ENCODE results near the gene ACKR2.

ACKR2 gene

DNA sequence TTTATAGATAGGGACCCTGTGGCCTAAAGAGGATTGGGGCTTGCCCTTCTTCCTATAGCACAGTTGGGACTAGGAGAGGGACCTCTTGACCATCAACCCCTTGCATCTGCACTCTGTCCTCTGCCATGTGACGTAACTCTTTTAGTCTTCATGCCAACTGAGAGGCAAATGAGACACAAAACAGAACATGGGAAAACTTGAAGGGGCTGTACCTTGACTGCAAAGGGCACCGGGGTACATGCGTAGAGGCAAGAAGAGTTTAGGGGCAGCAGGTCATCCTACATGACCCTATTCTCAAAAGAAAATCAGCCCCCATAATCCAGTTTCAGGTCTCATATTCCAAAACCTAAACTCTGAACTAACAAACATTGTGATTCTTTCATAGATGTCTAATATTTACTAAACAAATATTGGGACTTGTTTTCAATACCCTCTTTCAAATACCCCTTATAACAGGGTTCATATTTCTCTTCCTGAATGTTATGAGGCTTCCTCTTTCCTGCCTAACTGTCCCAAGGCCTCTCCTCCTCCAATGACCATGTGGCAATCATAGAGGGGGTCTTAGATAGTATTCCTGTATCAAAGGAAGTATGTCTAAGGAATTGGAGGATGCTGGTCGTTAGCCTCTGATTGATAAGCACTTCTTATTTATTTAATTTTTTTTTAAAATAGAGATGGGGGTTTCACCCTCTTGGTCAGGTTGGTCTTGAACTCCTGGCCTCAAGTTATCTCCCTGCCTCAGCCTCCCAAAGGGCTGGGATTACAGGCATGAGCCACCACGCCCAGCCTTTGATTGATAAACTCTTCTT lies 20.6 kb downstream of the ACKR2 start:
- no peak for DNase-seq (ENCODE audit: low spot score)

DNA sequence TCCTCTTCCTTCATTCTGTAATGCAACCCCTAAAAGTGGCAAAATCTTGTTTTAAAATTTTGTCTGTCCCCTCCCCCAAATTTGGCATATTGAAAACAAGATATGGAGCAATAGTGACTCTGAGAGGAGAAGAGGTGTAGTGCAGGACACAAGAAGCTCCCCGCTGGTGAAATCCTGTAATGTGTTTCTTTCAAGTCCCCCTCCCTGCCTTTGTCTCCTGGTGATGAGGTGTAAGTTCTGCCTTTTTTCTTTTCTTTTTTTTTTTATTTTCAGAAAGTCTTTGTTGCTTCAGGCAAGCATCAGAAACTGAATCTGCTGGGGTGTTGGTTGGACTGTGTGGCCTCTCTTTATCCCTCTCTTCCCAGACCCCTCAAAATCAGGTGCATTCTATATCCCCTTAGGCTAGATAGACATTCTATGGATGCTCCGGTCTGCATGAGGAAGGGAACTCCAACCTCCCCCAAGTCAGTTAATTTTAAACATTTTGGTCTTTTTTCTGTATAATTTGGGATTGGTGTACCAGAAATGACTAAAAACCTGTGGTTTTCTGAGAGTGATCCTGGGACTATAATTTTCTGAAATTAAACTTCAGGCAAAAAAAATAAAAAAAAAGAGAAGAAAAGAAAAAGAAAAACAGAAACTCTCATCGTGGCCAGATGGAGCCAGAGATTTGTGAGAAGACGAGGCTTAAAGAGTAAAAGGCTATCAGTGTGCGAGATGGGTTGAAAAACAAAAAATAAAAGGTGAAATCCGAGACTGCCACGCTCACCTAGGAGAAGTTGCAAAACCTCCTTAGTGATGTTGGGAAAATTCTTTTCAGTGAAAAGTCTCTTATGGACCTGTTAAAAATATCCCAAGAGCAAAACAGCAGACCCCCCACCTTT lies 21.4 kb downstream of the ACKR2 start:
- peak; percentile 27 for DNase-seq (ENCODE audit: low spot score)

DNA sequence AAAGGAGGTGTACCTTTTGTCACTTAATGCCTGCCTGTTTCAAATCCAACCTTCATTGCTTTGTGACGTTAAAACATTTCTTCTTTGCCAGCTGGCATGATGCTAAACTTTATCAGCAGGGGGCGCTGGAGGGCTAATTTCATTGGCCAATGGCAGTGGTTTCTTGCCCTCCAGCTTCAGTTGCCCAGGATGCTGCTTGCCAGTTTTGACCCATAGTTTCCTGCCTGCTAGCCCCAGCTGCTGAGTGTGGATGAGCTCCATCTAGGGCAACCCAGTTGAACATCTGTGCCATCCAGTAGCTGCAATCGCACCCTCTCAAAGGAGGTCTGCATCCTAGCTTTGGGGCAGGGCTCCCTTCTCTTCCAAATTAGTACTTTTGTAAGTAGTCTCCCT lies 22.1 kb downstream of the ACKR2 start:
- peak; percentile 43 for DNase-seq (ENCODE audit: low spot score)

DNA sequence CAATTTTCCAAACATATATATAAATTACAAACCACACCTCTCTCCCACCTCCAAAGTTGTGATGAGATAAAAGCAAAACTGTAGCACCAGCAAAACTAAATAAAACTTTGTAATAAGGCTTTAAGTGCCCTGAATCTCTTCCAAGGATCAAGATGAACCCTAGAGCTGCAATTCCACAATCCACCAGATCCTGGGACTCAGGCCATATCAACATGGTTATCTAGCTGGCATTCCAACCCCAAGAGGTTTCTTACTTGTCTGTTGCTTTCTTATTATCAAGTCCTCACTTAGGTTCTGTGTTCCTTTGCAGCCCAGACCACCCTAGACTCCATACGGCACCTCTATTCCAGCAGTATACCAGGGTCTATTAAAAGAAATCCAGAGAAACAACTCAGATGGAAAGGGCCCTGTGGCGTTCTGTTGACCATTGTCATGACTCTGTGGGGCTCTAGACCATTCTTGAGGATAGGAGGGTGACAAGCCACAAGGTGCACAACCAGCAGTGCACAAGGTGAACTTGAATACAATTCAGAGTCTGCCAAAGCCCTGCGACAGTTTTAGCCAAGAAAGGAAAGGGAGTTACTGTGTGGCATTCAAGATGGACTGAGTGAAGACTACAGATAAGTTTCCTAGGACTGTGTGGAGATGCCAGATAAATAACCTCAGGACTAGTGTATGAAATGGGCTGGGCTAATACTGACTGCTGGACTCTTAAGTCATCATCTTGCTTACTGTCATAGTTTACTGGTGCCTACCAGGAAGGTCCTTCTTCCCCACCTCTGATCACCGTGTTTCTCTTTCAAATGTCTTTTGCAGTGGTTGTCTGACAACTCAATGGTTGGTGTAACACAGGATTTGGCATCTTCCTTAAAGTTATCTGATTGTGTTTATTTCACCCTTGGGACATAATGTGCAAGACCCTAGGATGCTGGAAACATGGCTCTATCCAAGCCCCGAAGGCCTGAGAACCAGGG lies 27.2 kb downstream of the ACKR2 start:
- no peak for DNase-seq (ENCODE audit: low spot score)

DNA sequence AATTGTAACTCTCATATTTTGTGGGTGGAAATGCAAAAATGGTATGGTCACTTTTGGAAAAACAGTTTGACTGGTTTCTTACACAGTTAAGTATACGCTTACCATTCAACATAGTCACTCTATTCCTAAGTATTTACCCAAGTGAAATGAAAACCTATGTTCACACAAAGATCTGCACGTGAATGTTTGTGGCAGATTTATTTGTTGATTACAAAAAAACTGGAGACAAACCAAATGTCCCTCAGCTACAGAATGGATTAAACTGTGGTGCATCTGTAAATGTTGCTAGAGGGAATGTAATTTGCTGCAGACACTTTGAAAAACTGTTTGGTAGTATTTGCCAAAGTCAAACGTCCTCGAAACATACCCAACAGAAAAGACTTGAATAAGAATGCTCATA lies 29.3 kb downstream of the ACKR2 start:
- no peak for DNase-seq (ENCODE audit: low spot score)

DNA sequence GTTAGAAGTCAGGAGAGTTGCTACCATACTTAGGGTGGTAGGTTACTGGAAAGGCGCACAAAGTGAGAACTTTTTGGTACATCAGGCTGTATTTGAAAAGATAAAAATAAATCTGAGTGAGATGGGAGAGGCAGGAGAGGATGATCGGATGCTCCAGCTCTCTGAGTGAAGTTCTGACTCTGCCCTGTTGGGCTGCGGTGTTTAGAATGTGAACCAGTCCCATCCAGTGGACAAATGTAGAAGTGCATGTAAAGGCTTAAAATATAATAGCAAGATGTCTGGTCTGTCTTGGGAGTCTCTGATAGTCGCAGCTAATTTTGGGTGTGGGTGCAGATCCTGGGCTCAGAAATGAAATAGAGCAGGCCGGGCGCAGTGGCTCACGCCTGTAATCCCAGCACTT lies 30.4 kb downstream of the ACKR2 start:
- peak; percentile 68 for DNase-seq (ENCODE audit: low spot score)

DNA sequence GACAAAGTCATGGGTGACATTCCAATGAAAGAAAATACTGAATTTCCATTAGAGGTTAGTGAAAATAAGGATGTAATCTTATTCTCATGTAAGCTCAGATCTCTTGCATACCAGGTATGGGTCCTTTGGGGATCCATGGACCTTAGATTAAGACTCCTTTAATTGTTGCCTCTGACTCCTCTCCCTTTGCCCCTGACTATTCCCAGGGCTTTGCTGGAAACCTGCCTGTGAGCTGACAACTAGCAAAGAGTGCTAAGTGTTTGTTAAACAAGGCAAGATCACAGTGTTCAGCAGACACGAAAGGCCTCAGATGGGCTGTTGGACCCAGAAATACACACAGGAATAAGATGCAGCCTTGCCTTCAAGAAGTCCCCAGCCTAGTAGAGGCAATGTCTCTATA lies 32.1 kb downstream of the ACKR2 start:
- no peak for DNase-seq (ENCODE audit: low spot score)

DNA sequence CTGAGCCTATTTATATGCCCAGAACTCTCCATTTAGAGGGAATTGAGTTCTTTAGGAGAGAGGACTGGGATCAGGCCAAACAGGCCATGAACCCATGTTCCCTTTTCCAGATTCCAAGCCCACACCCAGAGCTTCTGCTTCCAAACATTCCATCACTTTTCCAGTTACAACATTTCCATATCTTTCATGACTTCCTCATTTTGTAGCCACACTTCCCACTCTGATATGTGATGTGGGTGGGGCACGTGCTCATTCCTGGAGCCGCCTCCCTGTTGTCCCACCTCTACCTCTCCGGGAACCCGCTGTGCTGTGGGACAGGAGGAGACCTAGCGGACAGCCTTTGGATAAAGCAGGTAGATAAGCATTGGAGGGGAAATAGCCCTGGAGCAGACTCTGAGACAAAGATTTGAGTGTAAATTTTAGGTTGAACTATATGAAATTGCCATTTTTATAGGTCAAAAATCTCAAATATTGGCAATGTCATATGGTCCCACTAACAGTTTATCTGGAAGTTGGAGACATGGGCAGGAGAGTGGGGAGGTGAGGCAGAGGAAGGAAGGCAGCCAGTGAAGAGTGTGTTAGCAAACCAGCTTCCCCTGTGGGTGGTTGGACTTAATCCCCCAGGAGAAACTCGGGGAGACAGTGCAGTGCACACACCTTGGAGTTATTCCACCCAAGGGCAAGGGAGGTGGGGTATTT lies 34.6 kb downstream of the ACKR2 start:
- no peak for DNase-seq (ENCODE audit: low spot score)

DNA sequence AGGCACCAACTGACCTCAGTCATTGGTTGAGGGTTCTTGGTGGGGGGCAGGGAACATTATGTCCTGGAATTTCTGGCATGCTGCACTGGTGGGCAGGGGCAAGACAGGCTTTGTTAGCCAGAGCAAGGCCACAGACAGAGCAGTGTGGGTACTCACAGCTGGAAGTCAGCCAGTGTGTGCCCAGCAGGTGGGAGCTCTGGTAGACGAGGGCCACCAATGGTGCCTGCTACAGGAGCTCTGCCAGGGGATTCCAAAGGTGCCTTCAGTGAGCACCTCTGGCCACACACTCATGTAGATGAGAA lies 35.1 kb downstream of the ACKR2 start:
- no peak for DNase-seq (ENCODE audit: low spot score)

DNA sequence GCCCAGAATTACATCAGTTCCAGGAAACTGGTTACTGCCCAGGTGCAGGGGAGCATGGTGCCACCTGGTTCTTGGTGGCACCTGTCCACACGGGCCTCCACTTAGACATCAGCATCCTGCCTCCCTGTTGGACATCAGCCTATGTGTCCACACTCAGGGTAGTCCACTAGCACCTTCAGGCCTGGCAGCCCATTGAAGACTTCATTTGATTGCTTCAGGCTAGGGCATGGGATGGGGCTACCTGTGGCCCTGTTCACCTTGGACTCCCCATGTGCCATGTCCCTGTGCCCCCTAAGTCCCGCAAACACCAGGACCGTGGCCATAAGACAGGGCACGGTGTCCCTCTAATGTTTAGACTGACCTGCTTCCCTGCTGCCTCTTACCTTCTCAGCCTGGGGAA lies 35.6 kb downstream of the ACKR2 start:
- no peak for DNase-seq (ENCODE audit: low spot score)

DNA sequence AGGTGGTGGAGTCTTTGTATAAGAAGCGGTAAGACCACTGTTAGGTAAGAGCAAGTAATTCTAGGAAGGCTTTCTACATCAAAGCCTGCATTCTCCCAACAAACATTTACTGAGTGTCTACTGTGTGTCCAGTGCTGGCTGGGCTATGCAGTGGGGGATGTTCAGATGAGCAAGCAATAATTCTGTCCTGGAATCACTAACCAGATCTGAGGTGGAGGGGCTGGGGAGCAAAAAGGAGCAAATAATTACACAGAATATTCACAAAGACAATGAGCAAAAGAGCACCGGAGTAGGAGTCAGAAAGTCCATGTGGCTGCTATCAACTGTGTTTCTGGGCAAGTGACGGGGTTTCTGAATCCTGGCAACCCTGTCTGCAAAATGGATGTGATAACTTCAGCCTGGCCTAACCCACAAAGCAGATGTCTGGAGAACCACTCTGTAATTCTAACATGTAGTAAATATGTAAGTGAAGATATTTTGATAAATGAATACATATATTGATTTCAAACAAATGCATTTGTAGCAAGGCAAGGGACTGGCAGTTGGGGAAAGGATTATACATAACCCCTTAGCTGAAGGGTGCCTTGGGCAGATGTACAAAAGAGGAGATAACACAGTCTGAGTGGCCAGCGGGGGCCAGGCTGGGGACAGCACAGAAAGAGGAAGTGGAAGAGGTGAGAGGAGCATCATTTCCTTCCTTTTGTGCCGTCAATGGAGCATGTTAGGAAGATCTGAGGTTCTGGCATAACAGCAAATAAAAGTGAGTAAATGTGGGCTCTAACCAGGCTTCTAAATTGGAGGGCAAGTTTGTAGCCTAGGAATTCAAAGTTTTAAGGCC lies 37.7 kb downstream of the ACKR2 start:
- no peak for DNase-seq (ENCODE audit: low spot score)

DNA sequence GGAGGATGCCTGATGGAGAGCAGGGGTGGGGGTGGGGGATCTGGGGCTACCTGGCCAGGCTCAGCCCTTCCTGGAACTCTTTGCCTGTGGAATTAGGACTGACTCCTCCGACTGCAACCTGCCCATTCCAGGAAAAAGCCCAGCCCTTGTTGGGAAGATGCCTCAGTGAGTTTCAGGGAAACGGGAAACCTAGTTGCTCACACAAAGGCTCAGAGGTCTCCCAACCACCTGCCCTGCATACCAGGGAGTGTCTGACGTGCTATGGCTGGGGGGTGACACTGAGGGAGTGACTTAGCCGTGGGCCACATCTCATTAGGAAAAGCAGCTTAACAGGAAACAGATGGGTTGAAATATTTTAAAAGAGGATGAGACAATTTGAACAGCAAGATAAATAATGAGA lies 38.5 kb downstream of the ACKR2 start:
- DNase-seq (ENCODE audit: low spot score) = no peak

DNA sequence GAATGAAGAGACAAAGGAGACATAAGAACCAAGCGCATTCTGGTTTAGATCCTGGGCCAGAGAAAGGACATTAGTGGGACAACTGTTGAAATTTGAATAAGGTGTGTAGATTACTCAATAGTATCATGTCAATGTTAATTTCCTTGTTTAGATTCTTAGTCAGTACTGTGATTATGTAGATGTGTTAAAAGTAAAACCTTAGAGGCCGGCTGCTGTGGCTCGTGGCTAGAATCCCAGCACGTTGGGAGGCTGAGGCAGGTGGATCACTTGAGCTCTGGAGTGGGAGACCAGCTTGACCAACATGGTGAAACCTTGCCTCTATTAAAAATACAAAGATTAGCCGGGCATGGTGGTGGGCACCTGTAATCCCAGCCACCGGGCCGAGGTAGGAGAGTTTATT lies 39.8 kb downstream of the ACKR2 start:
- no peak for DNase-seq (ENCODE audit: low spot score)

DNA sequence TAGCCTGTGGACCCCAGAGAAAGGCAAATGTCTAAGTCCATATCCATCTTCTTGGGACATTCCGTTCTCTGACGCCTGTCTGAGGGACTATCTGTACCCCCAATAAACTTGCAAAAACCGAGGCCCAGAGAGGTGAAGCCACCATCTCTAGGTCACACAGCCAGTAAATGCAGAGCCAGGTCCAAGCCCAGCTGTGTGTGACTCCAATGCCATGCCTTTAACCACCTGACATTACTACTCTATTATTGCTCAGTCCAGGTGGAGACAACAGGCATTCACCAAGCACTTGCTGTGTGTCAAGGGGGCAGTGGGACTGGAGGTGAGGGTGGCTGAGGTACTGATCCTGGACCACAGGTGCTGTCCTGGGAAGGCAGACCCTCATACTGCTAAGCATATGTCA lies 41.0 kb downstream of the ACKR2 start:
- DNase-seq (ENCODE audit: low spot score) = no peak

DNA sequence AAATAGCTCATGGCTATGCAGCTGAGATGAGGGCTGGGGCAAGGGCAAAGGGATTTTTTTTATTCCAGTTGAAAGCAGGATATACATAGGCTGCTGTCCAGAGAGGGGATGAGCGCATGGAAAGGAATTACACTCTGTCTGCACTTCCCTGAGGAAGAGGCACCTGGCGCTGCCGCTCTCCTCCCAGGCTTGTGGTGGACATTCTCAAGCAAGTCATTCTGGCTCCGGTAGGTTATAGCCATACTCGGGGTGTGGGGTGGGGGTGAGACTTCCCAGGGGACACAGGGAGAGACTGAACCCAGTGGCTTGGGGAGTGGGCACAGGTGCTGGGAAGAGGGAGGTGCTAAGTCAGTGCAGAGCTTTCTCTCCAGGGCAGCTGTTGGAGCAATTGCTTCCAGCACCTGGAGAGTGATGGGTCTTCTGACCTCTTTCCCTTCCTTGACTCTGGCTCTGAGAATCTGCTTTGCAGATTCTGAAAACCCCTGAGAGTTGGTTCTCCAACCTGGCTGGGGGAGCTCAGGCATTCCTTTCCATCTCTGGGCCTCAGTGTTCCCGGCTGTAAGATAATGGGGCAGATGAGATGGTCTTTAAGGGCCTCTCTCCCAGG lies 42.1 kb downstream of the ACKR2 start:
- DNase-seq (ENCODE audit: low spot score) = no peak

DNA sequence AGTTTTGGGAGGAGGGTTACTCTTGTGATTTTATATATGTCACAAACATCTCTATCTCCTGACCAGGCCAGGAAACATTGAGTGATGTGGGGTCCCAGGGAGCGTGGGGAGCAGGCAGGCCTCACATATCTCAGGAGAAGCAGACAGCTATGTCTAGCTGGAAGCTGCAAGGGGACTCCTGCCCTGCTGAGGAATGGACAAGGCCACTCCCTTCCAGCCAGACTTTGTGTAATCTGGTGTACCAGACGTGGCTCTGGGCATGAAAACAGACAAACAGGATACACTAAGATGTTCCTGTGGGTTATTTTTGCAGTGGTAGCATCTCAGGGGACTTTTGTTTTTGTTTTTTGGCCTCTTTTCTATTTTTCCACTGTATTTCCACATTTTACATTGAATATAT lies 43.2 kb downstream of the ACKR2 start:
- no peak for DNase-seq (ENCODE audit: low spot score)

DNA sequence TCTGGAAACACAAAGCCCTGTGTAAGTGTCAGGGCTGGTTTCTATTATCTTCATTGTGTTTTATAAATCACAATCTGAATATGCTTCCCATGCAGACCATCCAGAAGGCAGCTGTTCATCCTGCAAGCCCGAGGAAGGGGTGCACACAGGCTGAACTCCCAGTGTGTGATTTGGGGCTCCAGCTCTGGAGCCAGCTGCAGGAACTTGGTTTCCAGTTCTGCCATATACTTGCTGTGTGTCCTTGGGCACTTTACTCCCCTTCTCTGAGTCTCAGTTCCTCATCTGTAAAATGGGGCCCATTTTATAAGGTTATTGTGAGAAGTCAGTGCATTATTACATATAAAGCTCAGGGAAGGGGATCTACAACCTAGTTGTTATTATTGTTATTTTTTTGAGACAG lies 43.8 kb downstream of the ACKR2 start:
- no peak for DNase-seq (ENCODE audit: low spot score)

DNA sequence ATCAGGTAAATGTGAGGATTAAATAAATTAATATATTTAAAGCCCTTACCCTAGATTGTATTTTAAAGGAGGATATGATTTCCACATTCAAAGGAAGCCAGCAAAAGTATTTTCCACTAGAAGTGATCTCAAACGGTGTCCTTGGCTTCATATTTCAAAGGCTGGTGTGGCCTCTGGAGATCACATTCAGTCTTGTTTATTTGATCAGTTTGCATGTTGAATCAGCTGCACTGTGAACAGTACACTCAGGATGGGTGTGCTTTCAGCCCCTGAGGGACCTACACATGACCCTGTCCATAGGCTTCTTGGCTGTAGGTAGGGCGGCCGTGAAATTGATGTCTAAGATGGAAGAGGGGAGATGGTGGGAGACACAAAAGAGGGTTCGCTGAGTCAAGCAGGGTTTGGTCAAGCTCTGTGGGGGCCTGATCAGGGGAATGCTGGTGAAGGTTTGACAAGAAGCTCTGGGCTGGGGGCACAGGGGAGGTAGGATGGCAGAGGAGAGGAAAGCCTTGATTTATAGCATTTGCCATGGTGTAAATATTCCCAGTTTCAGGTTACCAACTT lies 44.6 kb downstream of the ACKR2 start:
- DNase-seq (ENCODE audit: low spot score) = no peak

DNA sequence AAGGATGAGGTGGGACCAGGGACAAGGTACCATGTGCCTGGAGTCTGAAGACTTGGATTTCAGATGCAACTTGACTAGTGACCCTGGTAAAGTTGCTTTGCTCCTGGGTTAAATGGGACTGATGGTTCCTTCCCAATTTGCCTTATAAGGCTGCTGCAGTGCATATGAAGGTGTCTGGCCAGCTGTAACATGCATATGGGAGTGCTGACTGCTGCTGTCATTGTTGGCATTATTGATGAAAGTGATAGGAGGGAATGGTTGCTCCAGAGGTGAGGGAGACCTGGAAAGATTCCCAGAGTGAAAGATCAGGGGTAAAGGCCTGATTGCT lies 45.9 kb downstream of the ACKR2 start:
- DNase-seq (ENCODE audit: low spot score) = no peak

Data from LoVo (cell line).